Medulla oblongata (tissue), 1 donor: Measurements from ENCODE around the gene ECM1.

Experiments used
- DNase-seq: peaks from one replicate; pipeline ENCODE4 v3.0.0-alpha.2; 2015; ENCODE audit errors: extremely low spot score

The ECM1 gene

GRCh38 chr1:150507912-150508864 lies at the start of gene ECM1:
ECM1 (plus strand) TSS chr1:150508109; CDS start chr1:150508210, 101 bp downstream.
- no peak for DNase-seq

DNA sequence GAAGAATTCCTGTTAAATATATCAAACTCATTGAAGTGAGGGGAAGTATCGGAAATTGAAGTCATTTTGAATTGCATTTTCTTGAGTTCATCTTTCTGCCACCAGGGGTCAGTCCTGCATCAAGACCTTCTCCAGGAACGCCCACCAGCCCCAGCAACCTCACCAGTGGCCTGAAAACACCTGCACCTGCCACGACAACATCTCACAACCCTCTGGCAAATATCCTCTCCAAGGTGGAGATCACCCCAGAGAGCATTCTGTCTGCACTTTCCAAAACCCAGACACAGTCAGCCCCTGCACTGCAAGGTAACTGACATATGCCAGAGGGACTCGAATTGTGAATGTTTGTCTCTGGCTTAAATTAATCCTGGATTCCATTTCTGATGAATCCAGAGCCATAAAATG lies 43.5 kb upstream of the ECM1 start:
- peak; percentile 60 for DNase-seq

DNA sequence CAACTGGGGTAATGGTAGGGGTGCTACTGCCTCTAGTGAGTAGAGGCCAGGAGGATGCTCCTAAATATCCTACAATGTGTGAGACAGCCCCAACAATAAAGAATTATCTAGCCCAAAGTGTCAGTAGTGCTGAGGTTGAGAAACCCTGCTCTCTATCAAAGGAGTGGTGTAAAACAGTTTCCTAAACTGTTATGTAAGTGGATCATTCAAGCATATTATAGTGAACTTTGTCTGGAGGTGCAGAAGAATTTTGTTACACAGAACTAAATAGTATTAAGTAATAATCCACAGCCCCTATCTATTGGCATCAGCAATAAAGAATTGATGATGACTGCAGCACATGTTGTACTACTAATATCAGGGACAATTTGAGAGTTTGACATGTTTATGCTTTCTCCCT lies 40.9 kb upstream of the ECM1 start:
- DNase-seq = no peak

DNA sequence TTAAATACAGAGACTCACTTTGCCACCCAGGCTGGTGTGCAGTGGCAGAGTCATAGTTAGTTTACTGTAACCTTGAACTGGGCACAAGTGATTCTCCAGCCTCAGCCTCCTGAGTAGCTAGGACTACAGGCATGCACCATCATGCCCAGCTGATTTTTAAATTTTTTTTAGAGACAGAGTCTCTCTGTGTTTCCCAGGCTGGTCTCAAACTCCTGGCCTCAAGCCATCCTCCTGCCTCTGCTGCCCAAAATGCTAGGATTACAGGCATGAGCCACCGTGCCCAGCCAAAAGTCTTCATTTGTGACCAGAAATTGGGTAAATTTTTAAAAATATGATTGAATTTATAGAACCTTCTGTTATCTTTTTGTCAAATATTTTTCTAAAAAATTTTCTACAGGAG lies 38.6 kb upstream of the ECM1 start:
- peak; percentile 45 for DNase-seq

- no peak for DNase-seq
Measured at GRCh38 chr1:150472601-150473200, 35.2 kb upstream of the ECM1 start.

GRCh38 chr1:150473659-150474058 lies 34.2 kb upstream of the ECM1 start:
- DNase-seq = peak; percentile 41

DNA sequence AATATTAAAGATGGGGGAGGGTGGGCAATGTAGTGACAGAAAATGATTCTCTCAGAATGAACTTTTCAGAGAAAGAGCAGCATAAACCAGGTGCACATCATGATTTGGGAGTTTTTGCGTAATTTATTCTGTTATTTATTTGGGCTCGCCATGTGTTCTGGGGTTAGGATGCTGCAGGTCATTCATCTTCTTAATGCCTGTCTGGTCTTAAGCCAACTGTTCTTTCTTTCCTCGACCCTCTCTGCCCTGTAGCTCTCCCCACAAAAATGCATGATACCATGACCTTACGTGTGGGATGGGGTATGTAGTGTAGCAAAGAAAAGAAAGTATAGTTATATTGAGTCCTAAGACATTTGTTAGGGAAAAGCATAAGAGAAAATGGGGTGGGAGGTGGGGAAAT lies 33.0 kb upstream of the ECM1 start:
- no peak for DNase-seq

DNA sequence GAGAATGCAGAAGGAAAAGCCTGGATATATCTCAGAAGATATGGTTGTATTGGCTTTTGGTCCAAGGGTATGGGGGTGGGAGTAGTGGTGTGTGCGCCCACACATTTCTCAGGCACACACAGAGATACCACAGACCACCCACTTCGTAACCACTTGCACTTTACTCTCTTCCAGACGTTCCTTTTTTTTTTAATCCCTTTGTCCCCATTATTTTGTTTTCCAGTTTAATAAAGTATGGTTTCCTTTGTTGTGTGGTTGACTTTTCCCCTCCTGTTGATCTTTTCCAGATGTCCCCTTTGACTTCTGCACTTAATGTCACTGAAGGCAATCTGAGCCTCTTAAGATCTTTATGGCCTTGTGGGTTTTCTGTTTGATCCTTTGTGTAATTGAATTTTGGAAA lies 31.2 kb upstream of the ECM1 start:
- DNase-seq = no peak

GRCh38 chr1:150477320-150477719 lies 30.6 kb upstream of the ECM1 start:
- DNase-seq = no peak

DNA sequence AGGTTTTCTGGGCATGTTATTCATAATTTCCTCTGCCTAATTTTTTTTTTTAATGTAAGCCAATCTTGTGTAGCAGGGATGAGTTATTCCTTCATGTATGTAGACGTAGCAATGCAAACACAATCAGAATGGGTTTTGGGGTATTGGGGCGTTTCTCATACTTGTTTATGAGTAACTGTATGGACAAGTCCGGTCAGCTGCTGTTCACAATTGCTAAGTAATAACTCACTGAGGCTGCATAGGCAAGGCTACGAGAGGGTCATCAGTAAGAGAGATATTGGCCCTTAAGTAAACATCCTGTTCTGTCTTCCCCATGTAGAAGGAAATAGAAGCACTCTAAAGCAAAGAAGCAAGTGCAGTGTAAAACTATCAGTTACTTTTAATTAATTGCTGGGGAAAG lies 30.2 kb upstream of the ECM1 start:
- no peak for DNase-seq

DNA sequence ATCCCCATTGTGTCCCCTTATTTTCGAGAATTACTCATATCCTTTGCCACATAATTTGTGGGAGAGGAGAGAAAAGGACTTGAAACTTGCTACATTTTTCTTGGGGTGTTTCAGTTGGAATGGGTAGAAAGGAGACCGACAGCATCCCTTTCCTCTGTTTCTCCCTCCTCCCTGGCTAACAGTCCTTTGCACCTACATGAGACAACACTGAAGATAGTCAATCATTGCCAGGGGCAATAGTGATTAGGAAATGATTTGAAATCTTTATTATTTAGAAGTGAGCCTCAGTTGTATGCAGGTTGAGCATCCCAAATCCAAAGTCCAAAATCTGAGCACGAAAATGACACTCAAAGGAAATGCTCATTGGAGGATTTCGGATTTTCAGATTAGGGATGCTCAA lies 28.5 kb upstream of the ECM1 start:
- DNase-seq = no peak

DNA sequence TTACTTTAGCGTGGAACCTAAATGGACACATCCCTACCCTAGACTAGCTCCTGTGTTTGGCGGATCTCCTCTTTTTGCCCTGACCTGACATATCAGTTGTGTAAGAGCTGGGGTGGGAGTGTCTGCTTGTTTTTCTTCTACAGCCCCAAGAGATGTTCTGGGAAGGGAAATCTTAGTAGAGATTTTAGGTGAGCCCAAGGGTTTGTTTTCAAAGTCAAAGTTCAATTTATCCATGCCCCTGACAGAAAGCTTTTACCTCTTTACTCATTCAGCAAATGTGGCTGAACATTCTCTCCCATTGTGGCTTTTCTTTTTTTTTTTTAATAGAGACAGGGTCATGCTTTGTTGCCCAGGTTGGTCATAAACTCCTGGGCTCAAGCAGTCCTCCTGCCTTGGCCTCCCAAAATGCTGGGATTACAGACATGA lies 28.0 kb upstream of the ECM1 start:
- no peak for DNase-seq

DNA sequence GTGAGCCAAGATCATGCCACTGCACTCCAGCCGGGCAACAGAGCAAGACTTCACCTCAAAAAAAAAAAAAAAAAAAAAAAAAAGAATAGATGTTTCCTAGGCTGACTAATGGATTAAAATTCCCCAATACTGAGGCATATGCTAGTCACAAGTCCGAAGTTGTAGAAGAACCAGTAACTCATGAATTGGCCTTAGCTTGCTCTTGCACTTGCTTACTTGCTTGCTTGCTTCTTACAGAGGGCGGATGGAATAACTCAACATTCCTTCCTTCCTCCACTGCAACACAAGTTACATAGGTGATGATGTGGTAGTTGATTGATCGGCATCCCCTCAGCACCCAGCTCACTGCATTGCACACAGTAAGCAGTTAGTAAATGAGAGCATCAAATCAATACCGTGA lies 23.5 kb upstream of the ECM1 start:
- no peak for DNase-seq

DNA sequence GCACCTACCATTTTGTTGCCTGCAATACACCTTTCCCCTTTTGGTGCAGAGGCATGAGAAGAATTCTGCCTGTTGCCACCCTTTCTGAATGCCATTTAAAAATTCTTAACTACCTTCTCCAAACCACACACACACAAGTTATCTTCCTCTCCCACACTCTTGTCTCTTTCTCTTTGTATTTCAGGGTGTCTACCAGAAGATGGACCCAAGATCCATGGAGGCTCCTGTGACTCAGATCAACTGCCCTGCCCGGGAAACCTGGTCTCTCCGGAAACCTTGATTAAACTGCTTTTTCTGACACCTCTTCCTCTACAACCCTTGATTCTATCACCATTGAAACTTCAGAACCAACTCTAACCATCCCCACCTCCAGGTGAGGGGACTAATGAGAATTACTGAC lies 23.0 kb upstream of the ECM1 start:
- DNase-seq = no peak

GRCh38 chr1:150486966-150487762 lies 20.7 kb upstream of the ECM1 start, which contains the start of gene TARS2:
TARS2 (plus strand) TSS chr1:150487419; CDS start chr1:150487451, 32 bp downstream.
- DNase-seq = peak; percentile 99

- DNase-seq = no peak
Measured at GRCh38 chr1:150487763-150488115, 20.2 kb upstream of the ECM1 start.

DNA sequence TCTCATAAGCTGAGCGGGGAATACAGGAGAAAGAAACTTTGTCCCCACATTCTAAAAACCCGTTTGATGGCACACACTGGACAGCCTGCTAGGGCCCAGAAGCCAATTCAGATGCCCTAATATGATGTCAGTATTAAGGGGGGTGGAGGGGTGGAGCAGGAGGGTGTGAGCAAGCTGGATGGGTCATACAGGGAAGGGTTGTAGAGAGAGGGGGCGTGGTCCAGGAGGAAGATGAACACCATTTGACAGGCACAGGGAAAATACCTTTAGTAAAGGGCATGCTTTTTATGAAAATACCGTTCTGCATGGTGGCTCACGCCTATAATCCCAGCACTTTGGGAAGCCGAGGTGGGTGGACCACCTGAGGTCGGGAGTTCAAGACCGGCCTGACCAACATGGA lies 14.7 kb upstream of the ECM1 start:
- no peak for DNase-seq

DNA sequence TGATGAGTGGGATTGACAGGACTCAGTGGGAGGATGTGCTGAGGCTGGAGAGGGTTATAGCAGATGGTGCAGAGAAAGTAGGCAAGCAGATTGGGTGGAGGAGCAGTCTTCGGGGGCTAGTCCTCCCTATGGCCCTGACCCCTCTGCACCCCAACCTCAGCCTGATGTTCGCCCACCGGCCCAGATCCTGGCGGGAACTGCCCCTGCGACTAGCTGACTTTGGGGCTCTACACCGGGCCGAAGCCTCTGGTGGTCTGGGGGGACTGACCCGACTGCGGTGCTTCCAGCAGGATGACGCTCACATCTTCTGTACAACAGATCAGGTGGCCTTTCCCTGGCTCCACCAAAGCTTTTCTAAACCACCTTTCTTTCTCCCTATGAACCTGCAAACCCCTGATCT lies 9.6 kb upstream of the ECM1 start:
- DNase-seq = no peak

- DNase-seq = no peak
Measured at GRCh38 chr1:150505431-150505830, 2.5 kb upstream of the ECM1 start.

GRCh38 chr1:150508982-150509381 lies 1.1 kb downstream of the ECM1 start:
- DNase-seq = no peak

DNA sequence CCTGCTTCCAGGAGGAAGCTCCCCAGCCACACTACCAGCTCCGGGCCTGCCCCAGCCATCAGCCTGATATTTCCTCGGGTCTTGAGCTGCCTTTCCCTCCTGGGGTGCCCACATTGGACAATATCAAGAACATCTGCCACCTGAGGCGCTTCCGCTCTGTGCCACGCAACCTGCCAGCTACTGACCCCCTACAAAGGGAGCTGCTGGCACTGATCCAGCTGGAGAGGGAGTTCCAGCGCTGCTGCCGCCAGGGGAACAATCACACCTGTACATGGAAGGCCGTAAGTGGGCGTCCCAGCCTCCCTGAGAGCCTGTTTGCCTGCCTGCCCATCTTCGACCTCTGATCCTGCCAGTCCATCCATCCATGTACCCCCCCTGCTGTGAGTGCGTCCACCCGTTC lies 3.6 kb downstream of the ECM1 start:
- DNase-seq = no peak

- DNase-seq = no peak
Measured at GRCh38 chr1:150511985-150512660, 4.2 kb downstream of the ECM1 start.
